DOHH2 (cell line): Measurements from ENCODE around the gene HNF1A.

ENCODE experiments used
- CTCF ChIP-seq: fragments of 200-600 bp; sonication (generic); IDR thresholded peaks from one replicate; pipeline ENCODE4 v1.5.1; 2014; ENCODE audit warnings: antibody characterized with exemption, mild to moderate bottlenecking, low read depth, low read length; ENCODE audit not compliant: poor library complexity, severe bottlenecking
- EZH2phosphoT487 ChIP-seq: fragments of 200-600 bp; sonication (generic); IDR thresholded peaks from 2 replicates; pipeline ENCODE4 v1.6.1; 2017; ENCODE audit warnings: borderline replicate concordance, mild to moderate bottlenecking, antibody characterized with exemption, low read length, moderate library complexity, mixed read lengths

GRCh38 chr12:120928864-120929652 lies 49.3 kb upstream of the HNF1A start:
- no peak for TF ChIP-seq CTCF
- no peak for TF ChIP-seq EZH2phosphoT487
